Measurements from ENCODE around the gene MID1.

- no peak for TF ChIP-seq CTCF (IDR thresholded peaks at IDR 0.05)
- TF ChIP-seq POLR2A (IDR thresholded peaks at IDR 0.05) = no peak
Observed at GRCh38 chrX:10538831-10539230, 81.6 kb downstream of the MID1 start.
